GM23338 (cell line): Measurements from ENCODE around the gene RAVER1.

ENCODE experiments used
- CREB1 ChIP-seq: fragments of 250-450 bp; sonication (Bioruptor Pico); IDR thresholded peaks from 2 replicates; pipeline ENCODE4 v1.5.0; 2020; ENCODE audit warnings: low read depth, mild to moderate bottlenecking, moderate library complexity
- CTCF ChIP-seq, 2 experiments: fragments of 200-600 bp in 1 of 2; sonication (generic) in 1 of 2; conservative IDR thresholded peaks; 2 replicates each; pipeline versions ENCODE4 v1.5.1 to v1.6.1; 2016 to 2017; ENCODE audit warnings: antibody characterized with exemption in 2 of 2, low read depth in 2 of 2, mild to moderate bottlenecking in 2 of 2, moderate library complexity in 1 of 2
- ETS1 ChIP-seq: IDR thresholded peaks from 2 replicates; pipeline ENCODE4 v1.6.1; 2016; ENCODE audit warnings: antibody characterized with exemption
- EZH2 ChIP-seq: fragments of 200-600 bp; sonication (generic); IDR thresholded peaks from one replicate; pipeline ENCODE4 v1.8.0; 2017; ENCODE audit warnings: antibody characterized with exemption, mild to moderate bottlenecking, low read depth; ENCODE audit not compliant: unreplicated experiment
- EZH2phosphoT487 ChIP-seq: fragments of 200-600 bp; sonication (generic); IDR thresholded peaks from one replicate; pipeline ENCODE4 v1.8.1; 2018; ENCODE audit warnings: antibody characterized with exemption; ENCODE audit not compliant: unreplicated experiment
- JUNB ChIP-seq: IDR thresholded peaks from one replicate; pipeline ENCODE4 v1.6.1; 2016; ENCODE audit warnings: antibody characterized with exemption; ENCODE audit not compliant: unreplicated experiment
- NANOG ChIP-seq: IDR thresholded peaks from 2 replicates; pipeline ENCODE4 v1.6.1; 2016; ENCODE audit warnings: antibody characterized with exemption, borderline replicate concordance
- POLR2AphosphoS5 ChIP-seq: IDR thresholded peaks from 2 replicates; pipeline ENCODE4 v1.6.1; 2016; ENCODE audit warnings: antibody characterized with exemption, low read depth
- STAT1 ChIP-seq: IDR thresholded peaks from one replicate; pipeline ENCODE4 v1.6.1; 2016; ENCODE audit warnings: antibody characterized with exemption; ENCODE audit not compliant: unreplicated experiment
- ZNF114 ChIP-seq: fragments of 250-450 bp; sonication (Bioruptor Pico); IDR thresholded peaks from 2 replicates; pipeline ENCODE4 v1.5.0; 2020; ENCODE audit warnings: mild to moderate bottlenecking, moderate library complexity
- ZNF331 ChIP-seq: fragments of 250-450 bp; sonication (Bioruptor Pico); IDR thresholded peaks from 2 replicates; pipeline ENCODE4 v1.5.0; 2020; ENCODE audit warnings: low read depth, mild to moderate bottlenecking, moderate library complexity
- TF ChIP-seq, protein P1 (sequence below): IDR thresholded peaks from one replicate; pipeline ENCODE4 v1.6.1; 2018; ENCODE audit warnings: antibody characterized with exemption; ENCODE audit not compliant: unreplicated experiment
- TF ChIP-seq, protein P2 (sequence below): fragments of 250-450 bp; sonication (Bioruptor Pico); IDR thresholded peaks from 2 replicates; pipeline ENCODE4 v1.5.0; 2020; ENCODE audit warnings: mild to moderate bottlenecking, moderate library complexity

DNA sequence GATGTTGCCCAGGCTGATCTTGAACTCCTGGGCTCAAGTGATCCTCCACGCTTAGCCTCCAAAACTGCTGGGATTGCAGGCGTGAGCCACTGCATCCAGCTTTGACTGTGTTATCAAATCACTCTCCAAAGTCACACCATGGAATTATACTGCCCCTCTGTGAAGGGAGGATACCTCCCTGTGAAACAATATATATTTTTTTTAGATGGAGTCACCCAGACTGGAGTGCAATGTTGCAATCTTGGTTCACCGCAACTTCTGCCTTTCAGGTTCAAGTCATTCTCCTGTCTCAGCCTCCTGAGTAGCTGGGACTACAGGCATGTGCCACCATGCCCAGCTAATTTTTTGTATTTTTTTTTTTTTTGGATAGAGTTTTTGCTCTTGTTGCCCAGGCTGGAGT, 39.4 kb upstream of the RAVER1 start:
- TF ChIP-seq CREB1 (no peak), CTCF (conservative IDR thresholded peaks at IDR 0.05; ENCODE audit: low read depth in 2 of 2) (no peak), ZNF331 (CRISPR knock-in tag) (no peak), POLR2AphosphoS5 (no peak), EZH2phosphoT487 (no peak), STAT1 (no peak), EZH2 (no peak), ETS1 (no peak), JUNB (no peak), NANOG (no peak), ZNF114 (CRISPR knock-in tag) (no peak)
- TF ChIP-seq, protein P1, sequence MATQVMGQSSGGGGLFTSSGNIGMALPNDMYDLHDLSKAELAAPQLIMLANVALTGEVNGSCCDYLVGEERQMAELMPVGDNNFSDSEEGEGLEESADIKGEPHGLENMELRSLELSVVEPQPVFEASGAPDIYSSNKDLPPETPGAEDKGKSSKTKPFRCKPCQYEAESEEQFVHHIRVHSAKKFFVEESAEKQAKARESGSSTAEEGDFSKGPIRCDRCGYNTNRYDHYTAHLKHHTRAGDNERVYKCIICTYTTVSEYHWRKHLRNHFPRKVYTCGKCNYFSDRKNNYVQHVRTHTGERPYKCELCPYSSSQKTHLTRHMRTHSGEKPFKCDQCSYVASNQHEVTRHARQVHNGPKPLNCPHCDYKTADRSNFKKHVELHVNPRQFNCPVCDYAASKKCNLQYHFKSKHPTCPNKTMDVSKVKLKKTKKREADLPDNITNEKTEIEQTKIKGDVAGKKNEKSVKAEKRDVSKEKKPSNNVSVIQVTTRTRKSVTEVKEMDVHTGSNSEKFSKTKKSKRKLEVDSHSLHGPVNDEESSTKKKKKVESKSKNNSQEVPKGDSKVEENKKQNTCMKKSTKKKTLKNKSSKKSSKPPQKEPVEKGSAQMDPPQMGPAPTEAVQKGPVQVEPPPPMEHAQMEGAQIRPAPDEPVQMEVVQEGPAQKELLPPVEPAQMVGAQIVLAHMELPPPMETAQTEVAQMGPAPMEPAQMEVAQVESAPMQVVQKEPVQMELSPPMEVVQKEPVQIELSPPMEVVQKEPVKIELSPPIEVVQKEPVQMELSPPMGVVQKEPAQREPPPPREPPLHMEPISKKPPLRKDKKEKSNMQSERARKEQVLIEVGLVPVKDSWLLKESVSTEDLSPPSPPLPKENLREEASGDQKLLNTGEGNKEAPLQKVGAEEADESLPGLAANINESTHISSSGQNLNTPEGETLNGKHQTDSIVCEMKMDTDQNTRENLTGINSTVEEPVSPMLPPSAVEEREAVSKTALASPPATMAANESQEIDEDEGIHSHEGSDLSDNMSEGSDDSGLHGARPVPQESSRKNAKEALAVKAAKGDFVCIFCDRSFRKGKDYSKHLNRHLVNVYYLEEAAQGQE = no peak
- TF ChIP-seq, protein P2, sequence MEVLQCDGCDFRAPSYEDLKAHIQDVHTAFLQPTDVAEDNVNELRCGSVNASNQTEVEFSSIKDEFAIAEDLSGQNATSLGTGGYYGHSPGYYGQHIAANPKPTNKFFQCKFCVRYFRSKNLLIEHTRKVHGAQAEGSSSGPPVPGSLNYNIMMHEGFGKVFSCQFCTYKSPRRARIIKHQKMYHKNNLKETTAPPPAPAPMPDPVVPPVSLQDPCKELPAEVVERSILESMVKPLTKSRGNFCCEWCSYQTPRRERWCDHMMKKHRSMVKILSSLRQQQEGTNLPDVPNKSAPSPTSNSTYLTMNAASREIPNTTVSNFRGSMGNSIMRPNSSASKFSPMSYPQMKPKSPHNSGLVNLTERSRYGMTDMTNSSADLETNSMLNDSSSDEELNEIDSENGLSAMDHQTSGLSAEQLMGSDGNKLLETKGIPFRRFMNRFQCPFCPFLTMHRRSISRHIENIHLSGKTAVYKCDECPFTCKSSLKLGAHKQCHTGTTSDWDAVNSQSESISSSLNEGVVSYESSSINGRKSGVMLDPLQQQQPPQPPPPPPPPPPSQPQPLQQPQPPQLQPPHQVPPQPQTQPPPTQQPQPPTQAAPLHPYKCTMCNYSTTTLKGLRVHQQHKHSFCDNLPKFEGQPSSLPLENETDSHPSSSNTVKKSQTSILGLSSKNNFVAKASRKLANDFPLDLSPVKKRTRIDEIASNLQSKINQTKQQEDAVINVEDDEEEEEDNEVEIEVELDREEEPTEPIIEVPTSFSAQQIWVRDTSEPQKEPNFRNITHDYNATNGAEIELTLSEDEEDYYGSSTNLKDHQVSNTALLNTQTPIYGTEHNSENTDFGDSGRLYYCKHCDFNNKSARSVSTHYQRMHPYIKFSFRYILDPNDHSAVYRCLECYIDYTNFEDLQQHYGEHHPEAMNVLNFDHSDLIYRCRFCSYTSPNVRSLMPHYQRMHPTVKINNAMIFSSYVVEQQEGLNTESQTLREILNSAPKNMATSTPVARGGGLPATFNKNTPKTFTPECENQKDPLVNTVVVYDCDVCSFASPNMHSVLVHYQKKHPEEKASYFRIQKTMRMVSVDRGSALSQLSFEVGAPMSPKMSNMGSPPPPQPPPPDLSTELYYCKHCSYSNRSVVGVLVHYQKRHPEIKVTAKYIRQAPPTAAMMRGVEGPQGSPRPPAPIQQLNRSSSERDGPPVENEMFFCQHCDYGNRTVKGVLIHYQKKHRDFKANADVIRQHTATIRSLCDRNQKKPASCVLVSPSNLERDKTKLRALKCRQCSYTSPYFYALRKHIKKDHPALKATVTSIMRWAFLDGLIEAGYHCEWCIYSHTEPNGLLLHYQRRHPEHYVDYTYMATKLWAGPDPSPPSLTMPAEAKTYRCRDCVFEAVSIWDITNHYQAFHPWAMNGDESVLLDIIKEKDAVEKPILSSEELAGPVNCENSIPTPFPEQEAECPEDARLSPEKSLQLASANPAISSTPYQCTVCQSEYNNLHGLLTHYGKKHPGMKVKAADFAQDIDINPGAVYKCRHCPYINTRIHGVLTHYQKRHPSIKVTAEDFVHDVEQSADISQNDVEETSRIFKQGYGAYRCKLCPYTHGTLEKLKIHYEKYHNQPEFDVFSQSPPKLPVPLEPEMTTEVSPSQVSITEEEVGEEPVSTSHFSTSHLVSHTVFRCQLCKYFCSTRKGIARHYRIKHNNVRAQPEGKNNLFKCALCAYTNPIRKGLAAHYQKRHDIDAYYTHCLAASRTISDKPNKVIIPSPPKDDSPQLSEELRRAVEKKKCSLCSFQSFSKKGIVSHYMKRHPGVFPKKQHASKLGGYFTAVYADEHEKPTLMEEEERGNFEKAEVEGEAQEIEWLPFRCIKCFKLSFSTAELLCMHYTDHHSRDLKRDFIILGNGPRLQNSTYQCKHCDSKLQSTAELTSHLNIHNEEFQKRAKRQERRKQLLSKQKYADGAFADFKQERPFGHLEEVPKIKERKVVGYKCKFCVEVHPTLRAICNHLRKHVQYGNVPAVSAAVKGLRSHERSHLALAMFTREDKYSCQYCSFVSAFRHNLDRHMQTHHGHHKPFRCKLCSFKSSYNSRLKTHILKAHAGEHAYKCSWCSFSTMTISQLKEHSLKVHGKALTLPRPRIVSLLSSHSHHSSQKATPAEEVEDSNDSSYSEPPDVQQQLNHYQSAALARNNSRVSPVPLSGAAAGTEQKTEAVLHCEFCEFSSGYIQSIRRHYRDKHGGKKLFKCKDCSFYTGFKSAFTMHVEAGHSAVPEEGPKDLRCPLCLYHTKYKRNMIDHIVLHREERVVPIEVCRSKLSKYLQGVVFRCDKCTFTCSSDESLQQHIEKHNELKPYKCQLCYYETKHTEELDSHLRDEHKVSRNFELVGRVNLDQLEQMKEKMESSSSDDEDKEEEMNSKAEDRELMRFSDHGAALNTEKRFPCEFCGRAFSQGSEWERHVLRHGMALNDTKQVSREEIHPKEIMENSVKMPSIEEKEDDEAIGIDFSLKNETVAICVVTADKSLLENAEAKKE = no peak
